Left lung (tissue), 10 donors: ENCODE results near the gene PTPRN2. TPM values are rescaled to one million over a fixed set of nuclear protein-coding genes. Genes with fewer than 3 reads are reported as not detected.

Experiments
- ATAC-seq: fragments of 200-7000 bp; cut with Tn5 transposase; one replicate; pipeline ENCODE4 v1.9.1; 2020; ENCODE audit warnings: moderate library complexity
- DNase-seq, 4 donors: peaks; one replicate each; pipeline ENCODE4 v3.0.0-alpha.2; 2013 to 2020
- H3K27ac ChIP-seq, 2 donors: fragments of 200-600 bp; sonication (generic) in 1 of 2; one replicate each; pipeline versions ENCODE4 v1.5.0 to v1.8.0; 2020 to 2021
- H3K27me3 ChIP-seq, 2 donors: fragments of 200-600 bp; sonication (generic) in 1 of 2; one replicate each; pipeline versions ENCODE4 v1.5.0 to v1.8.0; 2020 to 2021
- H3K36me3 ChIP-seq, 2 donors: fragments of 200-600 bp; sonication (generic) in 1 of 2; one replicate each; pipeline versions ENCODE4 v1.5.0 to v1.8.0; 2020 to 2021
- H3K4me1 ChIP-seq, 2 donors: fragments of 200-600 bp; one replicate each; pipeline ENCODE4 v1.8.0; 2021
- H3K4me3 ChIP-seq, 2 donors: fragments of 200-600 bp; sonication (generic) in 1 of 2; one replicate each; pipeline versions ENCODE4 v1.5.0 to v1.8.0; 2020 to 2021; ENCODE audit warnings: mild to moderate bottlenecking in 1 of 2
- H3K9me3 ChIP-seq, 2 donors: fragments of 200-600 bp; sonication (generic) in 1 of 2; one replicate each; pipeline versions ENCODE4 v1.5.0 to v1.8.0; 2020 to 2021
- CTCF ChIP-seq, 2 donors: fragments of 200-600 bp; sonication (generic) in 1 of 2; IDR thresholded peaks; one replicate each; pipeline versions ENCODE4 v1.5.0 to v1.8.0; 2021; ENCODE audit warnings: antibody characterized with exemption in 2 of 2
- intact Hi-C, 2 donors: fragments of 100-400 bp; cut with DNase I; formaldehyde crosslinking; loops; one replicate each; pipeline versions ENCODE4 v1.11.2 to v1.14.2; 2022
- polyA plus RNA-seq, 6 donors: library from polyadenylated mRNA; unstranded; fragments of 120-200 nt; gene quantifications; one replicate each; pipeline ENCODE4 v1.2.1, GENCODE V29; 2013; ENCODE audit not compliant: insufficient read length in 6 of 6
- total RNA-seq, 2 donors: library from RNA; stranded (reverse); fragmentation: NEBNext Ultra II Directional; extraction: Animal tissue kit (Norgen Biotek cat#: 25700); gene quantifications; one replicate each; pipeline ENCODE4 v1.2.1, GENCODE V29; 2021
- donor health status: DM: no; HTN: yes; CAD: no.
- donor health status: DM: no; HTN: no; CAD: no.

The PTPRN2 gene
- total and polyA plus RNA-seq, 8 donors = 4.0 to 7.8 (median 6.8) TPM

GRCh38 chr7:158113321-158114025 lies 474.1 kb downstream of the PTPRN2 start:
- TF ChIP-seq CTCF (IDR thresholded peaks at IDR 0.05) = no peak
- ATAC-seq = no peak
- H3K9me3 ChIP-seq = peaks cover 0 to 79% of the 10 kb centered on the region in 2 donors
- intact Hi-C loops = no loop called here
- H3K4me1 ChIP-seq = no peaks in the 10 kb centered on the region
- peak in 1 of 4 donors; percentile 57 for DNase-seq
- no peaks in the 10 kb centered on the region for H3K27me3 ChIP-seq
- H3K27ac ChIP-seq = no peak overlapping the region
- H3K36me3 ChIP-seq = no peaks in the 10 kb centered on the region
- H3K4me3 ChIP-seq = no peak overlapping the region

- TF ChIP-seq CTCF (IDR thresholded peaks at IDR 0.05) = no peak
- DNase-seq (peak in 1 of 4 donors; percentile 62), ATAC-seq (no peak)
- Histone ChIP-seq H3K4me1 (no peaks in the 10 kb centered on the region), H3K4me3 (no peak overlapping the region), H3K9me3 (peaks cover 0 to 75% of the 10 kb centered on the region in 2 donors), H3K27me3 (no peaks in the 10 kb centered on the region), H3K36me3 (no peaks in the 10 kb centered on the region), H3K27ac (no peak overlapping the region)
- intact Hi-C loops = no loop called here
Measured at GRCh38 chr7:158112571-158113320, 474.9 kb downstream of the PTPRN2 start.

DNA sequence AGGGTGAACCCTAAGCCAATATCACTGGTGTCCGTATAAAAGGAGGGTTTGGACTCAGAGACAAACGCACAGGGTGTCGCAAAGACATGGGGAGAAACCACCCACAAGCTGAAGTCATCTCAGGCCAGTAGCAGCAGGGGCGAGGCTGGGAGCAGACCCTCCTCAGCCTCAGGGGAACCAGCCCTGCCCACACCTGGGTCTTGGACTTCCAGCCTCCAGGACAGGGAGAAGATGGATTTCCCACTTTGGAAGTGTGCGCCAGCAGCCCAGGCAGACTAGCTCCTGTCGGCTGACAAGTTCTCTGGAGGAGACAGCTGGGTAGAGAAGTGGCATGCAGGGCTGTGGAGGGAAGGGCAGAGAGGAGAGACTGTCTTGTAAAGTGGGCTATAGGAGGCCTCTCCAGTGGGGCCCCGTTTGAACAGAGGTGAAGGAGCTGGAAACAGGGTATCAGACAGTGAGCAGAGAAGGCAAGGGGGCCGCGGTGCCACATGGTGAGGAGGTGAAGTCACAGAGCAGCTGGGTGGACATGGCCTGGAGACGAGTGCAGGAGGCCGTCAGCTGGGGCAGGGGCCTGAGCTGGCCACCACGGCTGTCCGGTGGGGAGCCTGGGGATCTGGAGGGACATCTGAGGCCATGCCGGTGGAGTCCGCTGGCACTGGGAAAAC lies 475.6 kb downstream of the PTPRN2 start:
- TF ChIP-seq CTCF (IDR thresholded peaks at IDR 0.05) = no peak
- Histone ChIP-seq H3K4me1 (no peaks in the 10 kb centered on the region), H3K9me3 (peaks cover 0 to 68% of the 10 kb centered on the region in 2 donors), H3K27ac (no peak overlapping the region), H3K36me3 (no peaks in the 10 kb centered on the region), H3K4me3 (no peak overlapping the region), H3K27me3 (no peaks in the 10 kb centered on the region)
- intact Hi-C loops = no loop called here
- DNase-seq (peak in 1 of 4 donors; percentile 43), ATAC-seq (no peak)

GRCh38 chr7:158111049-158111751 lies 476.4 kb downstream of the PTPRN2 start:
- Histone ChIP-seq H3K9me3 (peaks cover 0 to 60% of the 10 kb centered on the region in 2 donors), H3K4me3 (no peak overlapping the region), H3K27me3 (no peaks in the 10 kb centered on the region), H3K36me3 (no peaks in the 10 kb centered on the region), H3K27ac (no peak overlapping the region), H3K4me1 (no peaks in the 10 kb centered on the region)
- ATAC-seq = no peak
- intact Hi-C loops = no loop called here
- peak in 2 of 4 donors; percentile 11 to 53 for DNase-seq
- TF ChIP-seq CTCF (IDR thresholded peaks at IDR 0.05) = no peak
